Measurements from ENCODE around the gene TUBA1B. TPM values are rescaled to one million over a fixed set of nuclear protein-coding genes. Genes with fewer than 3 reads are reported as not detected.

Gene TUBA1B
- total and polyA plus RNA-seq, 2 of the 13 experiments (the other 11 are each of a cell fraction or from before 2014, with no cell fraction given) = 1,275 to 1,353 TPM

DNA sequence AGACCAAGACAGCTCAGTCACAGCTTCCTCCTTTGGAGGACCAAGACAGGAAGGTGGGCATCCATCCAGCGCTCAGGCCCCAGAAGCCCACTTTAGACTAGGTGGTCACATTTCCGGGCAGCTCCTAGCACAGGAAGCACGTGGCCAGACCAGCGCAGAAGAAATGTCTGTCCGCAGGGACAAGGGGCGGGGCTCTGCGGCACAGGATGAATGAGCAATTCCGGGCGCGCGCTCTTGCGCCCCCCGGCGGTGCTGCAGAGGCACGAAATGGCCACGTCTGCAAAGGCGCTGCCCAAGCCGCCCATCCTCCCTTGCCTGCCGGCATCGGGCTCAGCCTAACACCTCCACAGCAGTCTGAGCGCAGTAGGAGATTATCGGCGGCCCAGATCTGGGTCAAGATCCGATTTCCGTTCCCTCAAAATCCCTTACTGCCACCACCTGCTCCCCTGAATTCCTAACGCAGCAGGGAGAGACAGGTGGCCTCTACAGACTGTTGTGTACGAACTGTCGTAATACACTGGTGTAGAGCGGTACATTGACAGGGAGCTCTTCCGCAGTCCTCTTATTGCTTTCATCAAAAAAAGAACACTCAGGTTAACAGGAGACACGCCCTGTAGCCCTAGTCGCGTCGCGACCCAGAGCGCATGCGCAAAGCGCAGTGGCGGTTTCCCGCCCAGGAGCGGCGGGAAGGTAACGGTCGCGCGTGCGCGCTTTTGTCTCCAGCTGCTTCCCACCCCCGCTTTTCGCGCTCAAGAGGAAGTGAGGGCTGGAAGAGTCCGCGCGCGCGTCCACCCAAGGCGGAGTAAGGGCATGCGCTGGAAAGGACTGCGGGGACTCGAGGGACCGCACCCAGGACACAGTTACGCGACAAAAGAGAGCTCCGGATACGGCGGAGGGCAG is 794 bp downstream of the TUBA1B start (continued):
- TF ChIP-seq, protein P1, sequence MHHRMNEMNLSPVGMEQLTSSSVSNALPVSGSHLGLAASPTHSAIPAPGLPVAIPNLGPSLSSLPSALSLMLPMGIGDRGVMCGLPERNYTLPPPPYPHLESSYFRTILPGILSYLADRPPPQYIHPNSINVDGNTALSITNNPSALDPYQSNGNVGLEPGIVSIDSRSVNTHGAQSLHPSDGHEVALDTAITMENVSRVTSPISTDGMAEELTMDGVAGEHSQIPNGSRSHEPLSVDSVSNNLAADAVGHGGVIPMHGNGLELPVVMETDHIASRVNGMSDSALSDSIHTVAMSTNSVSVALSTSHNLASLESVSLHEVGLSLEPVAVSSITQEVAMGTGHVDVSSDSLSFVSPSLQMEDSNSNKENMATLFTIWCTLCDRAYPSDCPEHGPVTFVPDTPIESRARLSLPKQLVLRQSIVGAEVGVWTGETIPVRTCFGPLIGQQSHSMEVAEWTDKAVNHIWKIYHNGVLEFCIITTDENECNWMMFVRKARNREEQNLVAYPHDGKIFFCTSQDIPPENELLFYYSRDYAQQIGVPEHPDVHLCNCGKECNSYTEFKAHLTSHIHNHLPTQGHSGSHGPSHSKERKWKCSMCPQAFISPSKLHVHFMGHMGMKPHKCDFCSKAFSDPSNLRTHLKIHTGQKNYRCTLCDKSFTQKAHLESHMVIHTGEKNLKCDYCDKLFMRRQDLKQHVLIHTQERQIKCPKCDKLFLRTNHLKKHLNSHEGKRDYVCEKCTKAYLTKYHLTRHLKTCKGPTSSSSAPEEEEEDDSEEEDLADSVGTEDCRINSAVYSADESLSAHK (CRISPR knock-in tag; IDR thresholded peaks at IDR 0.05; ENCODE audit: borderline replicate concordance) = peak; percentile 75; the same call in 1 of the 2 replicates
- no peak for TF ChIP-seq KAT2B (IDR thresholded peaks at IDR 0.05; ENCODE audit: borderline replicate concordance, low read depth, low read length)
- TF ChIP-seq PCBP2 (optimal IDR thresholded peaks at IDR 0.05; ENCODE audit: low read depth, low read length, poor library complexity, severe bottlenecking) = no peak
- TF ChIP-seq ZFX (CRISPR knock-in tag; IDR thresholded peaks at IDR 0.05; ENCODE audit: low read depth) = peak; percentile 39
- TF ChIP-seq, protein P2, sequence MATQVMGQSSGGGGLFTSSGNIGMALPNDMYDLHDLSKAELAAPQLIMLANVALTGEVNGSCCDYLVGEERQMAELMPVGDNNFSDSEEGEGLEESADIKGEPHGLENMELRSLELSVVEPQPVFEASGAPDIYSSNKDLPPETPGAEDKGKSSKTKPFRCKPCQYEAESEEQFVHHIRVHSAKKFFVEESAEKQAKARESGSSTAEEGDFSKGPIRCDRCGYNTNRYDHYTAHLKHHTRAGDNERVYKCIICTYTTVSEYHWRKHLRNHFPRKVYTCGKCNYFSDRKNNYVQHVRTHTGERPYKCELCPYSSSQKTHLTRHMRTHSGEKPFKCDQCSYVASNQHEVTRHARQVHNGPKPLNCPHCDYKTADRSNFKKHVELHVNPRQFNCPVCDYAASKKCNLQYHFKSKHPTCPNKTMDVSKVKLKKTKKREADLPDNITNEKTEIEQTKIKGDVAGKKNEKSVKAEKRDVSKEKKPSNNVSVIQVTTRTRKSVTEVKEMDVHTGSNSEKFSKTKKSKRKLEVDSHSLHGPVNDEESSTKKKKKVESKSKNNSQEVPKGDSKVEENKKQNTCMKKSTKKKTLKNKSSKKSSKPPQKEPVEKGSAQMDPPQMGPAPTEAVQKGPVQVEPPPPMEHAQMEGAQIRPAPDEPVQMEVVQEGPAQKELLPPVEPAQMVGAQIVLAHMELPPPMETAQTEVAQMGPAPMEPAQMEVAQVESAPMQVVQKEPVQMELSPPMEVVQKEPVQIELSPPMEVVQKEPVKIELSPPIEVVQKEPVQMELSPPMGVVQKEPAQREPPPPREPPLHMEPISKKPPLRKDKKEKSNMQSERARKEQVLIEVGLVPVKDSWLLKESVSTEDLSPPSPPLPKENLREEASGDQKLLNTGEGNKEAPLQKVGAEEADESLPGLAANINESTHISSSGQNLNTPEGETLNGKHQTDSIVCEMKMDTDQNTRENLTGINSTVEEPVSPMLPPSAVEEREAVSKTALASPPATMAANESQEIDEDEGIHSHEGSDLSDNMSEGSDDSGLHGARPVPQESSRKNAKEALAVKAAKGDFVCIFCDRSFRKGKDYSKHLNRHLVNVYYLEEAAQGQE (IDR thresholded peaks at IDR 0.05; ENCODE audit: borderline replicate concordance in 1 of 2, low read depth in 1 of 2, low read length in 2 of 2) = 0 out of 4 replicates have a peak, but pooled peaks of 1 of the 2 experiments have one; percentile 3
- TF ChIP-seq PITX1 (CRISPR knock-in tag; IDR thresholded peaks at IDR 0.05) = no peak; the same call in none of the 2 replicates
- TF ChIP-seq RBM39 (IDR thresholded peaks at IDR 0.05; ENCODE audit: low read depth, low read length, poor library complexity, severe bottlenecking) = no peak
- no peak for TF ChIP-seq ZFP36 (IDR thresholded peaks at IDR 0.05; ENCODE audit: borderline replicate concordance, low read depth, low read length, partially characterized antibody)
- peak; percentile 57; the same call in 1 of the 2 replicates for TF ChIP-seq SNAPC2 (CRISPR knock-in tag; IDR thresholded peaks at IDR 0.05)
- peak; percentile 21; the same call in 1 of the 2 replicates for TF ChIP-seq ZNF451 (CRISPR knock-in tag; IDR thresholded peaks at IDR 0.05)
- TF ChIP-seq PAWR (CRISPR knock-in tag; IDR thresholded peaks at IDR 0.05; ENCODE audit: borderline replicate concordance) = no peak
- TF ChIP-seq SCMH1 (CRISPR knock-in tag; IDR thresholded peaks at IDR 0.05; ENCODE audit: borderline replicate concordance) = no peak
- no peak for TF ChIP-seq ISL2 (CRISPR knock-in tag; IDR thresholded peaks at IDR 0.05)
- peak; percentile 66 for TF ChIP-seq TAF15 (IDR thresholded peaks at IDR 0.05; ENCODE audit: low read depth, low read length, poor library complexity, severe bottlenecking)
- TF ChIP-seq HMG20B (CRISPR knock-in tag; conservative IDR thresholded peaks at IDR 0.05) = peak; percentile 23; the same call in 1 of the 2 replicates
- no peak for TF ChIP-seq HHEX (CRISPR knock-in tag; IDR thresholded peaks at IDR 0.05)
- no peak for TF ChIP-seq ZNF496 (CRISPR knock-in tag; IDR thresholded peaks at IDR 0.05; ENCODE audit: insufficient replicate concordance)
- TF ChIP-seq TOPORS (CRISPR knock-in tag; IDR thresholded peaks at IDR 0.05) = peak; percentile 81
- TF ChIP-seq ZNF670 (CRISPR knock-in tag; IDR thresholded peaks at IDR 0.05; ENCODE audit: borderline replicate concordance) = peak; percentile 94
- 0 out of 2 replicates have a peak, but pooled peaks have one; percentile 59 for TF ChIP-seq FOXJ3 (CRISPR knock-in tag; IDR thresholded peaks at IDR 0.05; ENCODE audit: borderline replicate concordance)
- no peak for TF ChIP-seq RARG (CRISPR knock-in tag; IDR thresholded peaks at IDR 0.05; ENCODE audit: low read depth)
- no peak for TF ChIP-seq NCOR1 (IDR thresholded peaks at IDR 0.05; ENCODE audit: borderline replicate concordance, low read length)
- peak; percentile 72 for TF ChIP-seq ZNF776 (CRISPR knock-in tag; IDR thresholded peaks at IDR 0.05)
